Spinal cord (tissue), 10 donors: ENCODE data around the gene SORBS1. TPM values are rescaled to one million over a fixed set of nuclear protein-coding genes. Genes with fewer than 3 reads are reported as not detected.

Experiments
- DNase-seq, 6 donors: peaks; one replicate each; pipeline versions ENCODE4 v3.0.0 to v3.0.0-alpha.2; 2013 to 2015; ENCODE audit warnings: low spot score in 6 of 6, low read depth in 4 of 6
- H3K27ac ChIP-seq: one replicate; pipeline ENCODE4 v1.5.1; 2013; ENCODE audit warnings: low read depth, low read length, control low read depth
- H3K27me3 ChIP-seq: one replicate; pipeline ENCODE4 v1.6.1; 2013; ENCODE audit warnings: low read length; ENCODE audit not compliant: control insufficient read depth, insufficient read depth
- H3K36me3 ChIP-seq: one replicate; pipeline ENCODE4 v1.6.1; 2013; ENCODE audit warnings: low read length; ENCODE audit not compliant: control insufficient read depth, insufficient read depth
- H3K4me1 ChIP-seq: one replicate; pipeline ENCODE4 v1.6.1; 2013; ENCODE audit warnings: low read length; ENCODE audit not compliant: control insufficient read depth, insufficient read depth
- H3K4me3 ChIP-seq: one replicate; pipeline ENCODE4 v1.5.1; 2013; ENCODE audit warnings: low read depth, low read length, control low read depth
- H3K9me3 ChIP-seq: one replicate; pipeline ENCODE4 v1.6.1; 2013; ENCODE audit warnings: low read length; ENCODE audit not compliant: control insufficient read depth, insufficient read depth
- WGBS: methylation state at CpG from one replicate; pipeline ENCODE4 v1.1.5; 2013; ENCODE audit warnings: missing lambda C conversion rate; ENCODE audit not compliant: insufficient coverage; 5-methylcytosine and 5-hydroxymethylcytosine counted together
- polyA plus RNA-seq, 2 donors: library from polyadenylated mRNA; unstranded; fragments of 120-200 nt; gene quantifications; one replicate each; pipeline ENCODE4 v1.2.1, GENCODE V29; 2013; ENCODE audit not compliant: insufficient read length in 2 of 2
- total RNA-seq, 2 donors: library from RNA; depleted of rRNA in 1 of 2; stranded (reverse); fragments of 120-200 nt in 1 of 2; fragments of >200 nt in 1 of 2; gene quantifications; one replicate each; pipeline versions ENCODE4 v1.2.3 to v1.2.4, GENCODE V29; 2013 to 2014
- donor health status: healthy.

Gene SORBS1
- total and polyA plus RNA-seq, 4 donors, result 95.1 to 129 (median 100.0) TPM

DNA sequence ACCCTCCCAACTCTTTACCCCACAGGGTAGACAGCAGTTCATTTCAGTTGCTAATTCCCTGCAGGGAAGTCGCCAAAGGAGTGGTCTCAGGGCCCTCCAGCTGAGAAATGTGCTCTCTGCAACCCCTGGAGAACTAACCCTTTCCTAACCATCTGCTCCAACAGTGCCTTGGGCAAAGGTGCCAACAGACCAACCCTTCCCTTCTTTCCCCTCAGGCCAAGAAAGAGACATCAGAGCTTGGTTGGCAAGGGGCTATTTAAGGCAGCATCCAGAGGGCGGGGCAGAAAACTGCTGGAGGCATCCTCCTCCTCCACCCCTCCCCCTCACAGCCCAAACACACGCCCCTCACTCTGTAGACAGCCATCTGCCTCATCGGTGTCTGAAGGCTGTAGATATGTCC lies 1.7 kb downstream of the SORBS1 start:
- 0% methylated on average over 4 of the region's 4 CpGs for WGBS
- Histone ChIP-seq H3K4me3 (peak overlapping the region; percentile 72), H3K27ac (peak overlapping the region; percentile 76)

DNA sequence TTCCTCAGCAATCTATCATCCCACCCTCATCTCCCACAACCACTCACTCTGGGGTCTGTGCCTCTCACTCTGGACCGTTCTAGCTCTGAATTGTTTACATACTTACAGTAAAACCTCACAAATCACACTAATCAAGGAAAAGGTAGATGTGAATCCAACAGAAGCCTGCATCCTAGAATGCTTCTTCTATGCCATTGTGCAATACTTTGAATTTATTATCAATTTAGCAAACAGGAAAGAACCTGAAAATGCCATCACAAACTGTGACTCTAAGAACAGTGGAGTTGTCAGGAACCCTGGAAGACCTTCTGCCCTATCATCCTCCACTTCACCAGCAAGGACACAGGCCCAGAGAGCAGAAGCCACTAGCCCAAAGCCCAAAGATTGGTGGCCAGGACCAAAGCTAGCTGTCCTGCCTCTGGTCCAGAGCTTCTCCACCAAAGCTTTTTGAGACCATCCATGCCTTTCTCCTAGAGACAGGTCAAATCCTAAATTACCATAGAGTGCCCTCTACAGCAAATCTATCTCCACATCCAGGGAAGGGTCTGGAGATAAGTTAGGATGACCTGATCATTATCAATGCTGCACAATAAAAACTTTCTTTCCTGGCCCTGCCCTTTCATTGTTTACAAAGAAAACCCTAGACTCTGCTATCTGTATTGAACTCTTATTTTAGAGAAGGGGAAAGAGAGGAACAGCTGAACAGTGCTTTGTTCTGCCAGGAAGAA lies 2.4 kb downstream of the SORBS1 start:
- DNase-seq, result peak in 1 of 6 donors; percentile 20
- no peaks in the 10 kb centered on the region for H3K27me3 ChIP-seq
- peaks cover 21% of the 10 kb centered on the region for H3K4me1 ChIP-seq
- H3K4me3 ChIP-seq, result peak overlapping the region; percentile 72
- 63% methylated on average over 1 of the region's 1 CpG for WGBS
- peak overlapping the region; percentile 76 for H3K27ac ChIP-seq
- no peaks in the 10 kb centered on the region for H3K9me3 ChIP-seq
- no peaks in the 10 kb centered on the region for H3K36me3 ChIP-seq

More for the DNA sequence above, 1.7 kb downstream of the SORBS1 start:
- peak in 3 of 6 donors; percentile 37 to 76 (median 71) for DNase-seq
- Histone ChIP-seq H3K4me1 (peaks cover 21% of the 10 kb centered on the region), H3K9me3 (no peaks in the 10 kb centered on the region), H3K27me3 (no peaks in the 10 kb centered on the region), H3K36me3 (no peaks in the 10 kb centered on the region)

DNA sequence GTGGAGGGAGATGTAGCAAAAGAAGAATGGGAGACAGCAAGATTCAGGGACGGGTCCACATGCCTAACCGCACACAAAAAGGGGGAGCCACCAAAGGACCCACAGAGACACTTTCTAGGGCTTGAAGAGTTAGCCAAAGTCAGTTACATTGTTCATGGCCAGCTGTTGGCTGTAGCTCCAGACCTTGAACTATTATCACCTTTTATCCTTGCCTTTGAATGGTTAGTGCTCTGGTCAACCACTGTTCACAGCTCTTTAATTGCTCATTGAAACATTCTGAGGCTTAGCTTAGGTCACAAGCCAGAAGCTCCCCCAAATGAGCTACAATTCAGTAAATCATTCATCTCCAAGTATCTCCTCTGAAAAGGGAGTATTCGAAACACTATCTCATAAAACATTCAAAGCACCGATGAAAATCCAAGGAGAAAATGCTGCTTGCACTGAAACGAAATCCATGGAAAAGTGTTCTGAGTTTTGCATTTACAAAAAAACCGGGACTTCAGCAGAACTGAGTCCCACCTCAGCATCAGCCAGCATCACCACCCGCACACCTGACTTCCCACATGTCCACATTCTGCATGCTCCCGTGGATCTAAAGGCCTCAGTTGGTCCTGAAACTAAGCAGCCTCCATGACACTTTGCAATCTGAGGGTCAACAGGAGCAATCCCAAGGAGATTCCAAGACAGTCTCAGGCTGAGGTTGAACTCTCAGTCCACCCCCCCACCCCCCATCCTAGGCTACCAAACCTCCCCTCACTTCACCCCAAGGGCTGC lies 4.0 kb downstream of the SORBS1 start:
- Histone ChIP-seq H3K4me3 (no peak overlapping the region), H3K36me3 (peaks cover 2% of the 10 kb centered on the region), H3K9me3 (no peaks in the 10 kb centered on the region), H3K27me3 (no peaks in the 10 kb centered on the region), H3K4me1 (peaks cover 19% of the 10 kb centered on the region), H3K27ac (no peak overlapping the region)
- no peak for DNase-seq
- WGBS, result 79% methylated on average over 6 of the region's 8 CpGs

DNA sequence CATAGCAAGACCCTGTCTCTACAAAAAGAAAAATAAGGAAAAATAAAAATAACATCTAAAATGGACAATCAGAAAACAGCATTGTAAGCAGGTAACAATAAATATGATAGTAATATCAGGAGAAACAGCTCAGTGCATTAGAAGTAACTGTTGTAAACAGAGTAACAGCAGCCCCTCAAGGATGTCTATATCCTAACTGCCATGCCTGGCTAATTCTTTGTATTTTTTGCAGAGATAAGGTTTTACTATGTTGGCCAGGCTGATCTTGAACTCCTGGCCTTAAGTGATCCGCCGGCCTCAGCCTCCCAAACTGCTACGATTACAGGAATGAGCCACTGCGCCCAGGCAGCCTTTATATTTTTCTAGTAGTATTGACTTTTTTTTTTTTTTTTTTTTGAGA lies 7.5 kb downstream of the SORBS1 start:
- peaks cover 2% of the 10 kb centered on the region for H3K36me3 ChIP-seq
- no CpG with 5 or more reads among the region's 4 CpGs for whole genome bisulfite sequencing
- H3K27me3 ChIP-seq, result no peaks in the 10 kb centered on the region
- DNase-seq, result no peak
- H3K4me1 ChIP-seq, result peaks cover 11% of the 10 kb centered on the region
- H3K9me3 ChIP-seq, result no peaks in the 10 kb centered on the region
- no peak overlapping the region for H3K4me3 ChIP-seq
- H3K27ac ChIP-seq, result no peak overlapping the region

DNA sequence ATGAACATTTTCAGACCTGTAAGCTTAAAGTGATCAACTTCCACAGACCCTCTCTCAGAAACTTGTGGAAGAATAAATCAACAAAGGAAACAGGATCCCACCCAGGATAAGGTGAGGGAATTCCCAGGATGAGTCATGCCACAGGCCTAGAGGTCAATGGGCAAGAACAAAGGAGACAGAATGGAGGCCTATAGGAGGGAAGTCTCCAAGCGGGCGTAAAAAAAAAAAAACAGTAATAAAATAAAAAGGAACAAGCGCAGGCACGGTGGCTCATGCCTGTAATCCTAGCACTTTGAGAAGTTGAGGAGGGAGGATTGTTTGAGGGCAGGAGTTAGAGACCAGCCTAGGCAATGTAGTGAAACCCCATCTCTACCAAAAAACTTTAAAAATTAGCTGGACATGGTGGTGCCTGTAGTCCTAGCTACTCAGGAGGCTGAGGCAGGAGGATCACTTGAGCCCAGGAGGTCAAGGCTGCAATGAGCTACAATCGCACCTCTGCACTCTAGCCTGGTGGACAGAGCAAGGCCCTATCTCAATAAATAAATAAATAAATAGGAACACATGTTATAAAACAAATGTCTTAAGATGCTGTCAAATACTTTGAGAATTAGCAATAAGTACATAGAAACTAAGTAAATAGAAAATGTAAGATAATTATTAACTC lies 8.4 kb downstream of the SORBS1 start:
- peaks cover 6% of the 10 kb centered on the region for H3K4me1 ChIP-seq
- H3K4me3 ChIP-seq, result no peak overlapping the region
- WGBS, result 100% methylated on average over 1 of the region's 5 CpGs
- no peaks in the 10 kb centered on the region for H3K27me3 ChIP-seq
- no peak for DNase-seq
- no peak overlapping the region for H3K27ac ChIP-seq
- peaks cover 2% of the 10 kb centered on the region for H3K36me3 ChIP-seq
- H3K9me3 ChIP-seq, result no peaks in the 10 kb centered on the region

DNA sequence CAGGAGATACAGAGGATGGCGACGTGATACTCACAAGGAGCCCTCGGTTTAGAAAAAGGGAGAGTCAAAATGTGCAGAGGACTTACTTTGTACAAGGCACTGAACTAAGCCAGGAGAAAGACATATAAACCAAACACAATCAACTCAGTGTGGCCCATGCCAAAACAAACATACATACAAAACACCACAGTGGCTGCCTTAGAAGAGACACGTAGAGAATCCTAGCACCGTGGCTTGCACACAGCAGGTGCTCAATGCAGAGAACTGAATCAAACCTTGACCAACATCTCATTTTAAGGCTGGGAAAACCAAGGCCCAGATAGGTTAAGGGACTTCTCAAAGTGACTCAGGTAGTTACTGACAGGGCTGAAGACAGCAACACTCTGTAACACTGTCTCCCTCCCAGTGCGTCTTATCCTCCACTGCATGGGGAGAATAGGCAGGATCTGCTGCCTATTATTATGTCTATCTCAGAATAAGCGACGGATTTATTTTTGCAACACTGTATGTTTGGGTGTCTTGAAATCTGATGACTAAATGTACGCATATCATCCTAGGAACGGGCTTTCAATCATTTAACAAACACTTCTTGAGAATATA lies 11.0 kb downstream of the SORBS1 start:
- Histone ChIP-seq H3K36me3 (peaks cover 2% of the 10 kb centered on the region), H3K27me3 (no peaks in the 10 kb centered on the region), H3K4me1 (peaks cover 4% of the 10 kb centered on the region), H3K27ac (peak overlapping the region; percentile 12), H3K9me3 (no peaks in the 10 kb centered on the region), H3K4me3 (no peak overlapping the region)
- DNase-seq, result peak in 1 of 6 donors; percentile 41
- 36% methylated on average over 4 of the region's 10 CpGs for WGBS

DNA sequence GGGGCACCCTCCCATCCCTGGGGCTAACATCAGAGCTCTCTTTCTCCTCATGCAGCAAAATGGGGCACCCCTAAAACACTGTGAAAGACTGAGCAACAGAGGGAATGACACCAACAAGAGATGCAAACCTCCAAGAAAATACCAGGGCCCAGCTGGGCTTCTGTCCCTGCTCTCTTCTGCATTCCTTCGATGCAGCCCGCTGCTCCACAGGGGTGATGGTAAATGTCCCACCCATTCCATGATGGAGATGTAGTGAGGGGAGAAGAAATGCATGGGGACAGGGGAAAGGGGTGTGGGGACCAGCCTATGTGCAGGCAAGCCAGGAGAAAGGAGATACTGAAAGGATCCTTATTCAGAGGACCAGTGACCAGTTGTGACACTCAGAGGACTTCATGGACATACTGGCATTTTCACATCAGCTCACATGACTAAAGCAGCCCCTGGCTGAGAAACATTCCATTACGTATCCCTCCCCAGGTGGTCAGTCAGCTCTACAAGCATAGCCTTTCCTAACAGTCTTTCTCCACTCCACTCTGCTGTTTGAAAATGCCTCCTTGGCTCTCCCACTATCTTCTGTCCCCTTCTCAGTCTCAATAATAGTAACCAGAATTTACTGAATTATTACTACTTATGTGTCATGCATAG lies 13.3 kb downstream of the SORBS1 start:
- Histone ChIP-seq H3K4me1 (peaks cover 17% of the 10 kb centered on the region), H3K27ac (no peak overlapping the region), H3K36me3 (no peaks in the 10 kb centered on the region), H3K27me3 (no peaks in the 10 kb centered on the region), H3K4me3 (no peak overlapping the region), H3K9me3 (no peaks in the 10 kb centered on the region)
- no peak for DNase-seq
- 60% methylated on average over 3 of the region's 3 CpGs for WGBS

DNA sequence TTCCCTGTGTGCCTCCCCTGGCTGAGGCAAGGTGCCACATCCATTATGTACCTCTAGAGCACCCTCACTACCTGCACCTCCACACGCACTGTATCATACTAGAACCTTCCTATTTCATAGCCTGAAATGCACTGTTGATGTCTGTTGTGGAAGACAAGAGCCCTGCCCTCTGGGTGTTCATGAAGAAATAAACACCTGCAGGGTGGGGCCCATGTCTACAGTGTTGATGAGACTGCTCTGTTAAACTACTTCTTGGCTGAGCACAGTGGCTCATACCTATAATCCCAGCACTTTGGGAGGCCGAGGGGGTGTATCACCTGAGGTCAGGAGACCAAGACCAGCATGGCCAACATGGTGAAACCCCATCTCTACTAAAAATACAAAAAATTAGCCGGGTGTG lies 14.0 kb downstream of the SORBS1 start:
- Histone ChIP-seq H3K27ac (no peak overlapping the region), H3K27me3 (no peaks in the 10 kb centered on the region), H3K4me3 (no peak overlapping the region), H3K36me3 (no peaks in the 10 kb centered on the region), H3K9me3 (no peaks in the 10 kb centered on the region), H3K4me1 (peaks cover 19% of the 10 kb centered on the region)
- DNase-seq, result no peak
- WGBS, result 69% methylated on average over 2 of the region's 3 CpGs

DNA sequence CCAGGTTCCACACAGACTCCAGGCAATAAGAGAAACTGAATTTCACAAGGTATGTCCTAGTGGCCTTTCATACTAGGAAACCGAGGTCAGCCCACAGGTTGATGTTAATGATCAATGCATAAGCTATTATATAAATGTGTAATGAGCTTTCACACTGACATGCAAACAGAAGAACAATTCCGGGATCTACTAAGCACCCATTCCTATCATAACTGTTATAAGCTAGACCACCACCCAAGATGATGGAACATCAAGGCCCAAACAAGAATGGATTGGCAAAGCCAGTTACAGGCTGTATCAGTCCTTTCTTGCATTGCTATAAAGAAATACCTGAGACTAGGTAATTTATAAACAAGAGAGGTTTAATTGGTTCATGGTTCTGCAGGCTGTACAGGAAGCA lies 15.2 kb downstream of the SORBS1 start:
- no peak for DNase-seq

More for the DNA sequence above, 15.2 kb downstream of the SORBS1 start:
- Histone ChIP-seq H3K4me1 (peaks cover 26% of the 10 kb centered on the region), H3K27me3 (no peaks in the 10 kb centered on the region), H3K36me3 (no peaks in the 10 kb centered on the region), H3K27ac (no peak overlapping the region), H3K4me3 (no peak overlapping the region), H3K9me3 (no peaks in the 10 kb centered on the region)
- no CpG with 5 or more reads among the region's 2 CpGs for WGBS
